ENCODE measurements around the gene SMYD3. TPM values are rescaled to one million over a fixed set of nuclear protein-coding genes. Genes with fewer than 3 reads are reported as not detected.
"Not testable (repeated sequence)": the region's sequence is repeated elsewhere in the genome, so short reads cannot be mapped to it uniquely, and the experiment has no call there.

Gene SMYD3
- total RNA-seq, 1 experiment from 2014 or later, result 35.1 TPM

DNA sequence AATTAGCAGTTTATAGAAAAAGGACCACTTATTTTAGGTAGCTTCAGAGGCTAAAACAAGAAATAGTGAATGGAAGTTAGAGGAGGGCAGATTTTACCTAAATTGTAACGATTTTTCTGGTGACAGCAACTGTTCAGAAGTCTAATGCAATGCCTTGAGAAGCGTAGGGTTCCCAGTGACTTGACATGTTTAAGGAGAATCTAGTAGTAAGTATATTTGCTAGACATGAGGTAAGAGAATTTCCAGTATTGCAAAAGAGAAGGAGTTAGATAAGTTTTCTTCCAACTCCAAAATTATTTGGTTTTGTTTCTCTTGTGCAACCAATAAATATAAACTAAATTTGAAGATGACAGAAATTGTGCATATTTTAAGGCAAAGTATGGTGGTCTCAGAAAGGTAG lies 140.0 kb downstream of the SMYD3 start:
- Mint-ChIP-seq H3K4me3 (ENCODE audit: low read depth, unreplicated experiment) (no peak overlapping the region), H3K9me3 (ENCODE audit: low read depth, unreplicated experiment) (no peaks in the 10 kb centered on the region), H3K27me3 (ENCODE audit: unreplicated experiment) (no peaks in the 10 kb centered on the region), H3K27ac (ENCODE audit: unreplicated experiment) (no peak overlapping the region), H3K4me1 (ENCODE audit: low read depth, unreplicated experiment) (no peaks in the 10 kb centered on the region), H3K36me3 (ENCODE audit: insufficient read depth, unreplicated experiment) (no peaks in the 10 kb centered on the region)
- intact Hi-C loops (cut with micrococcal nuclease; ENCODE audit: unreplicated experiment), result no loop called here
- BruUV-seq (replicated peaks), result no TSS peak
- no peak for DNase-seq
- CTCF ChIA-PET, result no interaction called here
- TF ChIP-seq, protein P1, sequence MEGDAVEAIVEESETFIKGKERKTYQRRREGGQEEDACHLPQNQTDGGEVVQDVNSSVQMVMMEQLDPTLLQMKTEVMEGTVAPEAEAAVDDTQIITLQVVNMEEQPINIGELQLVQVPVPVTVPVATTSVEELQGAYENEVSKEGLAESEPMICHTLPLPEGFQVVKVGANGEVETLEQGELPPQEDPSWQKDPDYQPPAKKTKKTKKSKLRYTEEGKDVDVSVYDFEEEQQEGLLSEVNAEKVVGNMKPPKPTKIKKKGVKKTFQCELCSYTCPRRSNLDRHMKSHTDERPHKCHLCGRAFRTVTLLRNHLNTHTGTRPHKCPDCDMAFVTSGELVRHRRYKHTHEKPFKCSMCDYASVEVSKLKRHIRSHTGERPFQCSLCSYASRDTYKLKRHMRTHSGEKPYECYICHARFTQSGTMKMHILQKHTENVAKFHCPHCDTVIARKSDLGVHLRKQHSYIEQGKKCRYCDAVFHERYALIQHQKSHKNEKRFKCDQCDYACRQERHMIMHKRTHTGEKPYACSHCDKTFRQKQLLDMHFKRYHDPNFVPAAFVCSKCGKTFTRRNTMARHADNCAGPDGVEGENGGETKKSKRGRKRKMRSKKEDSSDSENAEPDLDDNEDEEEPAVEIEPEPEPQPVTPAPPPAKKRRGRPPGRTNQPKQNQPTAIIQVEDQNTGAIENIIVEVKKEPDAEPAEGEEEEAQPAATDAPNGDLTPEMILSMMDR (IDR thresholded peaks at IDR 0.05; ENCODE audit: unreplicated experiment), result no peak

DNA sequence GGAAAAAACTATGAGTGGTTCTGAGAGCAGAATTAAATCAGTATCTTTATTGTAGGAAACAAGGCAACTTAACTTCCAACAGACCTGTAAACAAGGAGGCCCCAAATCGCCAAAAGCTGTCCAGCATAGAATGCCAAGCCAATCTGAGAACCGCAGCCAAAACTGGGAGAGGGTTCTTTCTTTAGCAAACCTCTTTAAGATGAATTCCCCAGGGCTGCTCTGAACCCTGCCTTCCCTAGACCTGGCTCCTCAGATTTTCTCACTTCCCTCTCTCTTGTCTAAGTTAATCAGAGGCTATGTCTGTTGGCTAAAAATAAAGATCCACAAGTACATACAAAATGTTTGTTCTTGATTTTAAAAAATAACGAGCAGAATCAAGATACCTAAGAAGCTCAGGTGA lies 141.4 kb downstream of the SMYD3 start:
- no peak for DNase-seq
- Mint-ChIP-seq H3K9me3 (ENCODE audit: low read depth, unreplicated experiment) (no peaks in the 10 kb centered on the region), H3K27ac (ENCODE audit: unreplicated experiment) (no peak overlapping the region), H3K4me3 (ENCODE audit: low read depth, unreplicated experiment) (no peak overlapping the region), H3K36me3 (ENCODE audit: insufficient read depth, unreplicated experiment) (no peaks in the 10 kb centered on the region), H3K4me1 (ENCODE audit: low read depth, unreplicated experiment) (no peaks in the 10 kb centered on the region), H3K27me3 (ENCODE audit: unreplicated experiment) (no peaks in the 10 kb centered on the region)
- no TSS peak for BruUV-seq (replicated peaks)
- CTCF ChIA-PET, result interaction anchor here (0.6 kb wide), 1 partner anchor 42 kb away, joined by 7 read pairs; no protein-coding TSS in a partner anchor
- intact Hi-C loops (cut with micrococcal nuclease; ENCODE audit: unreplicated experiment), result no loop called here
- TF ChIP-seq, protein P1 (IDR thresholded peaks at IDR 0.05; ENCODE audit: unreplicated experiment), result no peak

DNA sequence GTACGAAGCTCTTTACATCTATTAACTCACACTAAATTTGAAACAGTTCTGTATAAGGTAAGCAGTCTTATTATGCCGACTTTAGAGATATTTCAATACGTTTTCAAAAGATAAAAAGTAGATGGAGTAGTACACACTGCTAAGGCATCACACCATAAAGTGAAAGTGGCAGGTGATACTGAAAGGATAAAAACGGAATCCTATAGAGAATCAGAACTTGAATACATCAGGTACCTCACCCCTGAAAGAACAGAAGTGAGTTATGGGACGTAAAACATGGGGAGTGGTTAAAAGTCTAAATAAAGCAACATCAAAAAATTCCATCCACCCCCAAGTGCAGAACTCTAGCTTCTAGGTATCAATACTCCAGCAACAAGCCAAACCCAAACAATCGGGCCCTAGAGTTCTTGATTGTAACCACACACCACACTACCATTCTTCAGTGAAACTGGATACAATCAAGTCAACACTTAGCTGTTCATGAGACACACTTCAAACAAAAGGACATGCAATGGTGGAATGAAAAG lies 142.6 kb downstream of the SMYD3 start:
- DNase-seq, result no peak
- H3K27ac Mint-ChIP-seq (ENCODE audit: unreplicated experiment), result no peak overlapping the region
- H3K27me3 Mint-ChIP-seq (ENCODE audit: unreplicated experiment), result no peaks in the 10 kb centered on the region
- H3K4me1 Mint-ChIP-seq (ENCODE audit: low read depth, unreplicated experiment), result no peaks in the 10 kb centered on the region
- BruUV-seq (replicated peaks), result no TSS peak
- H3K4me3 Mint-ChIP-seq (ENCODE audit: low read depth, unreplicated experiment), result no peak overlapping the region
- peaks cover 2% of the 10 kb centered on the region for H3K9me3 Mint-ChIP-seq (ENCODE audit: low read depth, unreplicated experiment)
- TF ChIP-seq, protein P1 (IDR thresholded peaks at IDR 0.05; ENCODE audit: unreplicated experiment), result no peak
- no peaks in the 10 kb centered on the region for H3K36me3 Mint-ChIP-seq (ENCODE audit: insufficient read depth, unreplicated experiment)
- CTCF ChIA-PET, result no interaction called here
- intact Hi-C loops (cut with micrococcal nuclease; ENCODE audit: unreplicated experiment), result no loop called here

DNA sequence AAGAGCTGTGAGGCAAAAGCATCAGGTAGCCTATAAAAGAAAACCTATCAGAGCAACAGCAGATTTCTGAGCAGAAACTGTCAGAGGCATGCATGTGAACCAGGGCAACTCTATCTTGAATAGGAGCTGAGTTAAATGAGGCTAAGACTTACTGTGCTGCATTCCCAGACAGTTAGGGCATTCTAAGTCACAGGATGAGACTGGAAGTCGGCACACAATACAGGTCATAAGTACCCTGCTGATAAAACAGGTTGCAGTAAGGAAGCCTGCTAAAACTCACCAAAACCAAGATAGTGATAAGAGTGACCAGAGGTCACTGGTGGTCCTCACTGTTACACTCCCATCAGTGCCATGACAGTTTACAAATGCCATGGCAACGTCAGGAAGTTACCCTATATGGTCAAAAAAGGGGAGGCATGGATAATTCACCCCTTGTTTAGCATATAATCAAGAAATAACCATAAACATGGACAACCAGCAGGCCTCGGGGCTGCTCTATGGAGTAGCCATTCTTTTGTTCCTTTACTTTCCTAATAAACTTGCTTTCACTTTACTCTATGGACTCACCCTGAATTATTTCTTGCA lies 150.0 kb downstream of the SMYD3 start:
- H3K9me3 Mint-ChIP-seq (ENCODE audit: low read depth, unreplicated experiment); H3K4me3 Mint-ChIP-seq (ENCODE audit: low read depth, unreplicated experiment); DNase-seq; H3K27me3 Mint-ChIP-seq (ENCODE audit: unreplicated experiment); H3K36me3 Mint-ChIP-seq (ENCODE audit: insufficient read depth, unreplicated experiment); H3K27ac Mint-ChIP-seq (ENCODE audit: unreplicated experiment); CTCF ChIA-PET; BruUV-seq (replicated peaks); intact Hi-C loops (cut with micrococcal nuclease; ENCODE audit: unreplicated experiment): not testable (repeated sequence)
- peaks cover 31% of the 10 kb centered on the region for H3K4me1 Mint-ChIP-seq (ENCODE audit: low read depth, unreplicated experiment)
